Measurements from ENCODE around the gene LY6G6D.

The LY6G6D gene

GRCh38 chr6:31727717-31728671, 12.8 kb downstream of the LY6G6D start:
- DNase-seq: peak in 2 of 3 donors; percentile 92 to 93
- Histone ChIP-seq H3K27ac (ENCODE audit: insufficient read depth in 1 of 2, low read depth in 1 of 2, low read length in 2 of 2, poor library complexity in 1 of 2, severe bottlenecking in 2 of 2) (peak overlapping the region; percentile 64 to 88), H3K9me3 (ENCODE audit: control extremely low read depth in 1 of 5, control insufficient read depth in 4 of 5, insufficient read depth in 2 of 5, low read depth in 1 of 5, low read length in 4 of 5) (no peaks in the 10 kb centered on the region), H3K27me3 (replicated peaks in 2 of 5; ENCODE audit: control insufficient read depth in 4 of 5, insufficient read depth in 5 of 5, low read length in 4 of 5) (no peaks in the 10 kb centered on the region), H3K4me1 (ENCODE audit: control extremely low read depth in 1 of 4, control insufficient read depth in 4 of 4, insufficient read depth in 4 of 4, low read length in 3 of 4) (peaks cover 13 to 76% (median 67%) of the 10 kb centered on the region in 4 experiments), H3K36me3 (ENCODE audit: control insufficient read depth in 4 of 4, insufficient read depth in 4 of 4, low read length in 3 of 4) (peaks cover 7 to 44% (median 26%) of the 10 kb centered on the region in 4 experiments), H3K4me3 (ENCODE audit: control insufficient read depth in 1 of 7, extremely low read depth in 1 of 7, insufficient read depth in 4 of 7, low read depth in 2 of 7, low read length in 6 of 7) (peak overlapping the region in 6 of 7 experiments; percentile 11 to 100 (median 95))
- CTCF ChIA-PET: interaction anchor here (0.6 to 19.7 kb wide), 15 partner anchors 11 to 105 kb away, joined by 3 to 268 read pairs (median 4); partner anchors contain the start of genes ABHD16A, CLIC1, LY6G6D and MSH5
- POLR2A ChIA-PET: interaction anchor here (0.6 to 1.5 kb wide), 11 partner anchors 8 to 99 kb away, joined by 3 to 21 read pairs (median 5); partner anchors contain the start of genes CLIC1, HSPA1B and MSH5
- 80% methylated on average over 24 of the region's 41 CpGs for WGBS (ENCODE audit: insufficient coverage)

GRCh38 chr6:31728767-31729514, 13.8 kb downstream of the LY6G6D start, which contains the start of gene DDAH2:
Gene DDAH2 (minus strand): TSS chr6:31729299. CDS start chr6:31729161, 138 bp downstream.
- H3K9me3 ChIP-seq (ENCODE audit: control extremely low read depth in 1 of 5, control insufficient read depth in 4 of 5, insufficient read depth in 2 of 5, low read depth in 1 of 5, low read length in 4 of 5): no peaks in the 10 kb centered on the region
- no peak for DNase-seq
- no peaks in the 10 kb centered on the region for H3K27me3 ChIP-seq (replicated peaks in 2 of 5; ENCODE audit: control insufficient read depth in 4 of 5, insufficient read depth in 5 of 5, low read length in 4 of 5)
- peak within 1 kb of the TSS; percentile 81 to 100 (median 95) for H3K4me3 ChIP-seq (ENCODE audit: control insufficient read depth in 1 of 7, extremely low read depth in 1 of 7, insufficient read depth in 4 of 7, low read depth in 2 of 7, low read length in 6 of 7)
- POLR2A ChIA-PET: interaction anchor here (1.1 to 2.2 kb wide), 9 partner anchors 10 to 102 kb away, joined by 4 to 53 read pairs (median 10); partner anchors contain the start of genes HSPA1B, LSM2 and MSH5
- 43% methylated on average over 21 of the region's 36 CpGs for WGBS (ENCODE audit: insufficient coverage)
- H3K4me1 ChIP-seq (ENCODE audit: control extremely low read depth in 1 of 4, control insufficient read depth in 4 of 4, insufficient read depth in 4 of 4, low read length in 3 of 4): peaks cover 16 to 77% (median 67%) of the 10 kb centered on the region in 4 experiments
- peaks cover 7 to 54% (median 35%) of the 10 kb centered on the region in 4 experiments for H3K36me3 ChIP-seq (ENCODE audit: control insufficient read depth in 4 of 4, insufficient read depth in 4 of 4, low read length in 3 of 4)
- CTCF ChIA-PET: interaction anchor here (0.9 to 19.7 kb wide), 14 partner anchors 10 to 102 kb away, joined by 3 to 268 read pairs (median 6); partner anchors contain the start of genes C6orf47, CLIC1, HSPA1A and HSPA1B
- H3K27ac ChIP-seq (ENCODE audit: insufficient read depth in 1 of 2, low read depth in 1 of 2, low read length in 2 of 2, poor library complexity in 1 of 2, severe bottlenecking in 2 of 2): peak within 1 kb of the TSS; percentile 64 to 88

GRCh38 chr6:31729515-31729978, 14.4 kb downstream of the LY6G6D start:
- POLR2A ChIA-PET: interaction anchor here (0.7 to 2.2 kb wide), 10 partner anchors 8 to 101 kb away, joined by 3 to 53 read pairs (median 9); partner anchors contain the start of genes GPANK1, HSPA1B, LSM2 and LY6G6C
- H3K9me3 ChIP-seq (ENCODE audit: control extremely low read depth in 1 of 5, control insufficient read depth in 4 of 5, insufficient read depth in 2 of 5, low read depth in 1 of 5, low read length in 4 of 5): no peaks in the 10 kb centered on the region
- peaks cover 11 to 60% (median 40%) of the 10 kb centered on the region in 4 experiments for H3K36me3 ChIP-seq (ENCODE audit: control insufficient read depth in 4 of 4, insufficient read depth in 4 of 4, low read length in 3 of 4)
- H3K27ac ChIP-seq (ENCODE audit: insufficient read depth in 1 of 2, low read depth in 1 of 2, low read length in 2 of 2, poor library complexity in 1 of 2, severe bottlenecking in 2 of 2): peak overlapping the region; percentile 62 to 88
- peak; percentile 88 to 91 (median 91) for DNase-seq
- CTCF ChIA-PET: interaction anchor here (0.9 to 19.7 kb wide), 18 partner anchors 9 to 183 kb away, joined by 3 to 268 read pairs (median 4); partner anchors contain the start of genes ATP6V1G2, C6orf47, CLIC1 and HSPA1A
- no peaks in the 10 kb centered on the region for H3K27me3 ChIP-seq (replicated peaks in 2 of 5; ENCODE audit: control insufficient read depth in 4 of 5, insufficient read depth in 5 of 5, low read length in 4 of 5)
- 0% methylated on average over 16 of the region's 29 CpGs for WGBS (ENCODE audit: insufficient coverage)
- H3K4me1 ChIP-seq (ENCODE audit: control extremely low read depth in 1 of 4, control insufficient read depth in 4 of 4, insufficient read depth in 4 of 4, low read length in 3 of 4): peaks cover 20 to 78% (median 67%) of the 10 kb centered on the region in 4 experiments
- H3K4me3 ChIP-seq (ENCODE audit: control insufficient read depth in 1 of 7, extremely low read depth in 1 of 7, insufficient read depth in 4 of 7, low read depth in 2 of 7, low read length in 6 of 7): peak overlapping the region; percentile 81 to 100 (median 95)

- Histone ChIP-seq H3K4me1 (ENCODE audit: control extremely low read depth in 1 of 4, control insufficient read depth in 4 of 4, insufficient read depth in 4 of 4, low read length in 3 of 4) (peaks cover 20 to 78% (median 67%) of the 10 kb centered on the region in 4 experiments), H3K4me3 (ENCODE audit: control insufficient read depth in 1 of 7, extremely low read depth in 1 of 7, insufficient read depth in 4 of 7, low read depth in 2 of 7, low read length in 6 of 7) (peak overlapping the region; percentile 81 to 100 (median 95)), H3K36me3 (ENCODE audit: control insufficient read depth in 4 of 4, insufficient read depth in 4 of 4, low read length in 3 of 4) (peaks cover 11 to 56% (median 39%) of the 10 kb centered on the region in 4 experiments), H3K27me3 (replicated peaks in 2 of 5; ENCODE audit: control insufficient read depth in 4 of 5, insufficient read depth in 5 of 5, low read length in 4 of 5) (no peaks in the 10 kb centered on the region), H3K27ac (ENCODE audit: insufficient read depth in 1 of 2, low read depth in 1 of 2, low read length in 2 of 2, poor library complexity in 1 of 2, severe bottlenecking in 2 of 2) (peak overlapping the region; percentile 62 to 88), H3K9me3 (ENCODE audit: control extremely low read depth in 1 of 5, control insufficient read depth in 4 of 5, insufficient read depth in 2 of 5, low read depth in 1 of 5, low read length in 4 of 5) (no peaks in the 10 kb centered on the region)
- CTCF ChIA-PET: interaction anchor here (0.7 to 19.7 kb wide), 21 partner anchors 9 to 184 kb away, joined by 3 to 268 read pairs (median 4); partner anchors contain the start of genes ATP6V1G2, C6orf47, CLIC1 and HSPA1A
- DNase-seq: peak; percentile 89 to 95 (median 94)
- POLR2A ChIA-PET: interaction anchor here (0.7 to 2.2 kb wide), 10 partner anchors 9 to 133 kb away, joined by 3 to 53 read pairs (median 9); partner anchors contain the start of genes GPANK1, HSPA1B, LSM2 and LY6G6C
- under 1% methylated on average over 42 of the region's 46 CpGs for WGBS (ENCODE audit: insufficient coverage)
Measured at GRCh38 chr6:31729979-31730630, 15.0 kb downstream of the LY6G6D start.

GRCh38 chr6:31730631-31731086, 15.5 kb downstream of the LY6G6D start:
- ChIA-PET CTCF (interaction anchor here (0.7 to 19.7 kb wide), 18 partner anchors 8 to 184 kb away, joined by 3 to 268 read pairs (median 4); partner anchors contain the start of genes ATP6V1G2, CLIC1, HSPA1A and HSPA1B), POLR2A (interaction anchor here (0.7 to 2.2 kb wide), 8 partner anchors 9 to 133 kb away, joined by 5 to 53 read pairs (median 10); partner anchors contain the start of genes HSPA1B, LSM2 and MSH5)
- no peaks in the 10 kb centered on the region for H3K27me3 ChIP-seq (replicated peaks in 2 of 5; ENCODE audit: control insufficient read depth in 4 of 5, insufficient read depth in 5 of 5, low read length in 4 of 5)
- peaks cover 20 to 78% (median 66%) of the 10 kb centered on the region in 4 experiments for H3K4me1 ChIP-seq (ENCODE audit: control extremely low read depth in 1 of 4, control insufficient read depth in 4 of 4, insufficient read depth in 4 of 4, low read length in 3 of 4)
- DNase-seq: peak in 1 of 3 donors; percentile 28
- H3K27ac ChIP-seq (ENCODE audit: insufficient read depth in 1 of 2, low read depth in 1 of 2, low read length in 2 of 2, poor library complexity in 1 of 2, severe bottlenecking in 2 of 2): peak overlapping the region in 1 of 2 experiments; percentile 60
- no peaks in the 10 kb centered on the region for H3K9me3 ChIP-seq (ENCODE audit: control extremely low read depth in 1 of 5, control insufficient read depth in 4 of 5, insufficient read depth in 2 of 5, low read depth in 1 of 5, low read length in 4 of 5)
- peak overlapping the region in 4 of 7 experiments; percentile 81 to 96 (median 94) for H3K4me3 ChIP-seq (ENCODE audit: control insufficient read depth in 1 of 7, extremely low read depth in 1 of 7, insufficient read depth in 4 of 7, low read depth in 2 of 7, low read length in 6 of 7)
- 86% methylated on average over 7 of the region's 11 CpGs for WGBS (ENCODE audit: insufficient coverage)
- H3K36me3 ChIP-seq (ENCODE audit: control insufficient read depth in 4 of 4, insufficient read depth in 4 of 4, low read length in 3 of 4): peaks cover 11 to 54% (median 38%) of the 10 kb centered on the region in 4 experiments

Measured in common myeloid progenitor, CD34-positive (primary cell).